Astrocyte of the spinal cord (primary cell): ENCODE data around the gene CASR.
"Not testable (repeated sequence)": the region's sequence is repeated elsewhere in the genome, so short reads cannot be mapped to it uniquely, and the experiment has no call there.

Experiments used
- DNase-seq: peaks from one replicate; pipeline ENCODE4 v3.0.0; 2011; ENCODE audit warnings: low read depth, low spot score
- H3K4me3 ChIP-seq: 2 replicates; pipeline ENCODE4 v1.5.1; 2011; ENCODE audit warnings: low read depth, mild to moderate bottlenecking, low read length, moderate library complexity
- CTCF ChIP-seq: IDR thresholded peaks from 2 replicates; pipeline ENCODE4 v1.5.1; 2012; ENCODE audit warnings: low read depth, mild to moderate bottlenecking, low read length, inconsistent platforms
- in situ Hi-C: cut with HindIII; loops from 2 replicates; pipeline ENCODE4 v1.10.0; 2017; ENCODE audit warnings: low sequenced_read_pairs

CASR gene

GRCh38 chr3:122189357-122189756 is 5.9 kb downstream of the CASR start:
- TF ChIP-seq CTCF, result no peak
- no peak overlapping the region for H3K4me3 ChIP-seq
- in situ Hi-C loops, result no loop called here
- DNase-seq, result no peak

GRCh38 chr3:122190525-122190924 is 7.1 kb downstream of the CASR start:
- no peak for TF ChIP-seq CTCF
- no peak for DNase-seq
- H3K4me3 ChIP-seq, result no peak overlapping the region
- in situ Hi-C loops, result no loop called here

- no peak for DNase-seq
- no peak for TF ChIP-seq CTCF
- in situ Hi-C loops, result no loop called here
- H3K4me3 ChIP-seq, result no peak overlapping the region
These were observed 15.5 kb downstream of the CASR start for GRCh38 chr3:122198966-122199365.

- no peak for TF ChIP-seq CTCF
These were observed 16.1 kb downstream of the CASR start for GRCh38 chr3:122199552-122199951.

GRCh38 chr3:122200661-122201060 is 17.2 kb downstream of the CASR start:
- no peak overlapping the region for H3K4me3 ChIP-seq
- no peak for DNase-seq
- TF ChIP-seq CTCF, result no peak
- in situ Hi-C loops, result no loop called here

More at GRCh38 chr3:122199552-122199951, 16.1 kb downstream of the CASR start:
- in situ Hi-C loops, result no loop called here
- H3K4me3 ChIP-seq, result no peak overlapping the region
- no peak for DNase-seq

GRCh38 chr3:122201476-122201875 is 18.0 kb downstream of the CASR start:
- in situ Hi-C loops, H3K4me3 ChIP-seq, DNase-seq: not testable (repeated sequence)

GRCh38 chr3:122208579-122208978 is 25.1 kb downstream of the CASR start:
- TF ChIP-seq CTCF, result no peak
- no peak for DNase-seq
- in situ Hi-C loops, result no loop called here
- H3K4me3 ChIP-seq, result no peak overlapping the region
